Type B pancreatic cell (in vitro differentiated cells): ENCODE results near the gene GBA2. TPM values are rescaled to one million over a fixed set of nuclear protein-coding genes. Genes with fewer than 3 reads are reported as not detected.

Experiments used
- DNase-seq: peaks from one replicate; pipeline ENCODE4 v3.0.0; 2021; ENCODE audit warnings: mixed read lengths; ENCODE audit not compliant: unreplicated experiment; ENCODE audit errors: extremely low spot score
- H3K27ac Mint-ChIP-seq: 2 replicates; pipeline ENCODE4 v1.8.0; 2021; ENCODE audit warnings: mild to moderate bottlenecking, mixed read lengths
- H3K27me3 Mint-ChIP-seq: 2 replicates; pipeline ENCODE4 v1.8.0; 2021; ENCODE audit warnings: mixed read lengths
- H3K36me3 Mint-ChIP-seq: 2 replicates; pipeline ENCODE4 v1.8.0; 2021; ENCODE audit warnings: mixed read lengths
- H3K4me1 Mint-ChIP-seq: one replicate; pipeline ENCODE4 v1.8.0; 2021; ENCODE audit warnings: mixed read lengths; ENCODE audit not compliant: unreplicated experiment
- H3K4me3 Mint-ChIP-seq: 2 replicates; pipeline ENCODE4 v1.8.0; 2021; ENCODE audit warnings: mild to moderate bottlenecking, mixed read lengths
- H3K9me3 Mint-ChIP-seq: 2 replicates; pipeline ENCODE4 v1.8.0; 2021; ENCODE audit warnings: mixed read lengths
- total RNA-seq: library from RNA; stranded (reverse); gene quantifications from 2 replicates; pipeline ENCODE4 v1.2.1, GENCODE V29; 2021; ENCODE audit warnings: low replicate concordance
- TF ChIP-seq, protein P1 (sequence below): fragments of 200-600 bp; sonication (generic); conservative IDR thresholded peaks from 2 replicates; pipeline ENCODE4 v1.5.0; 2021; ENCODE audit warnings: antibody characterized with exemption, mild to moderate bottlenecking

Gene GBA2
- total RNA-seq, 1 donor from 2014 or later = 100 TPM

DNA sequence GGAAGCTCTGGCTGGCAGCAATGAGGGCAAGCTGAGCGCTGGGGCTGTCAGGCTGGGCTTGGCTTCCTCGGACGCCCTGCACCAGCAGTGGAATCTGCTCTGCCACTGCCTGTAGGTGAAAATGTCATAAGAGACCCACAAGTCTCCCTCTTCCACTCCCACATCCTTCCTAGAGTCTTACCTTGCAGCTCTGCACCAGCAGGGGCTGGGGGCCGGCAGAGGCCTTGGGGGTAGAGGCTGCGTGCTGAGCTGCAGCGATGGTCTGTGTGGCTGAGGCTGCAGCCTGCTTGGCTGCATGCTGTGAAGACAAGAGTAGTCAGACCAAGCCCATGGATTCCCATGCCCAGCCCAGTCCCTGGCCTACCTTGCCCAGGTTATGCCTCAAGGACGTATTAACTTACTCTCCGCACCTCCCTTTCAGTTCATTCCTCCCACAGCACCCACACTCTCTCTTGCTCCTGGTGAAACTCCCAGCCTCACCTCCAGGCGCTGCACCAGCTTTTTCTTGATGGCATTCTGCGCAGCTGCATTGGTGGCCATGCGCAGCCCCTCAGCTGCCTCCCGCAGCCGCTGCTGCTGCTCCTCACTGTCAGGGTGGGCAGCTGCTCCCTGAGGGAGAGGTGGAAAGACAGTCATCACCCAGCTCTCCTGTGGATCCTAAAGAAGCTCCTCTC is 34.3 kb downstream of the GBA2 start:
- TF ChIP-seq, protein P1, sequence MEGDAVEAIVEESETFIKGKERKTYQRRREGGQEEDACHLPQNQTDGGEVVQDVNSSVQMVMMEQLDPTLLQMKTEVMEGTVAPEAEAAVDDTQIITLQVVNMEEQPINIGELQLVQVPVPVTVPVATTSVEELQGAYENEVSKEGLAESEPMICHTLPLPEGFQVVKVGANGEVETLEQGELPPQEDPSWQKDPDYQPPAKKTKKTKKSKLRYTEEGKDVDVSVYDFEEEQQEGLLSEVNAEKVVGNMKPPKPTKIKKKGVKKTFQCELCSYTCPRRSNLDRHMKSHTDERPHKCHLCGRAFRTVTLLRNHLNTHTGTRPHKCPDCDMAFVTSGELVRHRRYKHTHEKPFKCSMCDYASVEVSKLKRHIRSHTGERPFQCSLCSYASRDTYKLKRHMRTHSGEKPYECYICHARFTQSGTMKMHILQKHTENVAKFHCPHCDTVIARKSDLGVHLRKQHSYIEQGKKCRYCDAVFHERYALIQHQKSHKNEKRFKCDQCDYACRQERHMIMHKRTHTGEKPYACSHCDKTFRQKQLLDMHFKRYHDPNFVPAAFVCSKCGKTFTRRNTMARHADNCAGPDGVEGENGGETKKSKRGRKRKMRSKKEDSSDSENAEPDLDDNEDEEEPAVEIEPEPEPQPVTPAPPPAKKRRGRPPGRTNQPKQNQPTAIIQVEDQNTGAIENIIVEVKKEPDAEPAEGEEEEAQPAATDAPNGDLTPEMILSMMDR = no peak
- no peaks in the 10 kb centered on the region for H3K27me3 Mint-ChIP-seq

DNA sequence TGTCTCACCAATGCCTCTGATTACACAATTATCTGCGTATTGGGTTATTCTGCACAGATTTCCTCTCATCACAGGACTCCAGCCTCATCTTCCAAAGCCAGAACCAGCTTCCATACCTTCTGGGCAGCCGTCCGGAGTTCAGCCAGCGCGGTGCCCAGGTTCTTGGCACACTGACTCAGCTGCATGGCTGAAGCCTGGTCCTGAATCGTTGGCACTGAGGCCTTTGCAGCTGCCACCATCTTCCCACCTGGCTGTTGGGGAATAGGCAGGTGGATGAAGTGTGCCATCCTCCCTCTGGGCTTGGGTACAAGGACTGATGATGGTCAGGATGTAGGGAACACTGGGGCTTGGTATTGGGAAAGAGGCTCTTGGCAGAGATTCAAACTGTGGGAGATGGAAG is 34.9 kb downstream of the GBA2 start:
- H3K9me3 Mint-ChIP-seq = no peaks in the 10 kb centered on the region
- no peak for DNase-seq
- peaks cover 36% of the 10 kb centered on the region for H3K36me3 Mint-ChIP-seq
- no peaks in the 10 kb centered on the region for H3K27me3 Mint-ChIP-seq
- H3K4me1 Mint-ChIP-seq = no peaks in the 10 kb centered on the region
- H3K27ac Mint-ChIP-seq = no peak overlapping the region
- TF ChIP-seq, protein P1 = no peak
- H3K4me3 Mint-ChIP-seq = no peak overlapping the region

More for the DNA sequence above, 34.3 kb downstream of the GBA2 start:
- peaks cover 39% of the 10 kb centered on the region for H3K36me3 Mint-ChIP-seq
- DNase-seq = no peak
- H3K4me1 Mint-ChIP-seq = no peaks in the 10 kb centered on the region
- no peak overlapping the region for H3K27ac Mint-ChIP-seq
- H3K4me3 Mint-ChIP-seq = no peak overlapping the region
- no peaks in the 10 kb centered on the region for H3K9me3 Mint-ChIP-seq

DNA sequence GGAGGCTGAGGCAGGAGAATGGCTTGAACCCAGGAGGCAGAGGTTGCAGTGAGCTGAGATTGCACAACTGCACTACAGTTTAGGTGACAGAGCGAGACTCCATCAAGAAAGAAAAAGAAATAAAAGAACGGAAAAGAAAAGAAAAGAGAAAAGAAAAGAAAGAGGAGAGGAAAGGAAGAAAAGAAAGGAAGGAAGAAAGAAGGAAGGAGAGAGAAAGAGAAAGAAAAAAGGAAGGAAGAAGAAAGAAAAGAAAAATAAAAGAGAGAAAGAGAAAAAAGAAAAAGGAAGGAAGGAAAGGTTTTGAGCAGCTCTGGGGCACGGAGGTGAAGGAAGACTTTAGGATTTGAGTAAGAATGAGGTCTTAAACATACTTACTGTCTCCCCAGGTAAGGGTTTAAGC is 35.5 kb downstream of the GBA2 start:
- H3K27ac Mint-ChIP-seq = no peak overlapping the region
- no peaks in the 10 kb centered on the region for H3K27me3 Mint-ChIP-seq
- no peak for DNase-seq

DNA sequence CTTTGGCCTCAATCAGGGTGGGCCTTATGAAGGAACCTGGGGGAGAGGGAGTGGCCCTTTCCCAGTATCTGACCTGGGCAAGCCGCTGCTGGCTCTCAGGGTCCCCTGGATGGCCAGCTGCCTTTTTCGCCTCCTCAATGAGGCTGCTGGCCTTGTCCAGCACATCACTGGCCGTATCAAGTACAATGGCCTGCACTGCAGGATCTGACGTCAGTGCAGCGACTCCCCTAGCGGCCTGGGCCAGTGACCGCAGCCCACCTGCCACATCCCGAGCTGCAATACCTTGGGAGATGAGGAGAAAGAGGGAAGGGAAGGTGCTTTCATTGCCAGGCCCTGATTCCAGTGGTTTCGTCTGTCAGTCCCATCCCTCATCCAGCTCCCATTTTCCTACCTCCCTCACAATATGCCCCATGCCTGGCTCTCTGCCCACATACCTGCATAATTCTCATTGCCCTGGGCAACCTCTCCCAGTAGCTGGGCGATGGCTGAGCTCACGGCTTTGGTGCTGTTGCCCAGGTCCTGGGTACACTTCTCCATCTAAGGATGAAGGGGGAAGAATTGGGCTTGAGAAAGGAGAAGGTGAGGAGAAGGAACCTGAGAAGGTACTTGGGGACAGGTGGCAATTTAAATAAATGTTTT is 36.1 kb downstream of the GBA2 start:
- TF ChIP-seq, protein P1 = no peak
- no peaks in the 10 kb centered on the region for H3K9me3 Mint-ChIP-seq
- H3K27me3 Mint-ChIP-seq = no peaks in the 10 kb centered on the region
- no peak overlapping the region for H3K27ac Mint-ChIP-seq
- DNase-seq = no peak
- H3K4me3 Mint-ChIP-seq = no peak overlapping the region
- no peaks in the 10 kb centered on the region for H3K4me1 Mint-ChIP-seq
- H3K36me3 Mint-ChIP-seq = peaks cover 41% of the 10 kb centered on the region

More for the DNA sequence above, 35.5 kb downstream of the GBA2 start:
- TF ChIP-seq, protein P1 = no peak
- no peaks in the 10 kb centered on the region for H3K9me3 Mint-ChIP-seq
- no peaks in the 10 kb centered on the region for H3K4me1 Mint-ChIP-seq
- no peak overlapping the region for H3K4me3 Mint-ChIP-seq
- peaks cover 39% of the 10 kb centered on the region for H3K36me3 Mint-ChIP-seq

DNA sequence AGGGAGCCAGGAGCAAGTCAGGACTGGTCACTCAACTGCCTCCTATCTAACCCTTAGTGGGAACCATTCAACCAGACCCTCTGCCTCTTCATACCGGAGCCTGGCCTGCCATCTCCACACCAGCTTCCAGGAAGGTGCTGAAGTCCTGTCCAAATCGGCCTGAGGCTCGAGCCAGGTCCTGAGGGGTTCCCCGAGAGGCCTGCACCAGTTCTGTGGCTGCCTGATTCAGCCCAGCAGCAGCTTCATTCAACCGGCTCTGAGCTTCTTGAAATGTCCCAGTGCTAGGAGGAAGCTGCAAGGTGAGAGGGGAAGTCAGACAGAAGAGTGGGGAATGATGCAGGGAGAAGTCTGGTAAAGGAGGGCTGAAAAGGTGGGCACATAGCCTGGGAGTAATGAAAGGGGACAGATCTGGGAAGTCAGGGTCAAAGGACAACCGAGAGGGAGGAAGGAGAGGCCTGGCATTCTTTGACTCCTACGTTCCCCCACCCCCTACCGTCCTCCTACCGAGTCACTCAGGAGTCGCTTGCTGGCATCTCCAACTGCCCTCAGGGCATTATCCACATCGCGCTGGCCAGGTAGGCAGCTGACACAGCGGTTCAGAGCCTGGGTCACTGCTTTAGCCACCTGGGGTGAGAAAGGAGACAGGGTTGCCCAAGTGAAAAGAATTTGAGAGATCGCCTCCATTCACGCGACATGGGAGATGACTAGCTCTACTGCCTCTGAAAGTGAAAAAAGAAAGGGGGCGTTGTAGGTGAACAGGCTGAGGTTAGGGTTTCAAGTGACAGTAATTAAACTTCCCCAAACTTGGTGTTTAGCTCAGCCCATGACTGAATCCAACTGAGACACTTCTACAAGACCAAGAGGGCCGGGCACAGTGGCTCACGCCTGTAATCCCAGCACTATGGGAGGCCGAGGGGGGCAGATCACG is 37.3 kb downstream of the GBA2 start:
- Mint-ChIP-seq H3K27ac (no peak overlapping the region), H3K27me3 (no peaks in the 10 kb centered on the region), H3K4me1 (no peaks in the 10 kb centered on the region), H3K36me3 (peaks cover 49% of the 10 kb centered on the region), H3K9me3 (no peaks in the 10 kb centered on the region), H3K4me3 (no peak overlapping the region)
- TF ChIP-seq, protein P1 = no peak
- DNase-seq = no peak
